ENCODE results near the gene MINK1. TPM values are rescaled to one million over a fixed set of nuclear protein-coding genes. Genes with fewer than 3 reads are reported as not detected.

The MINK1 gene
- polyA plus RNA-seq, 2 of the 4 experiments (the other 2 are of a cell fraction), result 41.3 to 66.9 TPM

DNA sequence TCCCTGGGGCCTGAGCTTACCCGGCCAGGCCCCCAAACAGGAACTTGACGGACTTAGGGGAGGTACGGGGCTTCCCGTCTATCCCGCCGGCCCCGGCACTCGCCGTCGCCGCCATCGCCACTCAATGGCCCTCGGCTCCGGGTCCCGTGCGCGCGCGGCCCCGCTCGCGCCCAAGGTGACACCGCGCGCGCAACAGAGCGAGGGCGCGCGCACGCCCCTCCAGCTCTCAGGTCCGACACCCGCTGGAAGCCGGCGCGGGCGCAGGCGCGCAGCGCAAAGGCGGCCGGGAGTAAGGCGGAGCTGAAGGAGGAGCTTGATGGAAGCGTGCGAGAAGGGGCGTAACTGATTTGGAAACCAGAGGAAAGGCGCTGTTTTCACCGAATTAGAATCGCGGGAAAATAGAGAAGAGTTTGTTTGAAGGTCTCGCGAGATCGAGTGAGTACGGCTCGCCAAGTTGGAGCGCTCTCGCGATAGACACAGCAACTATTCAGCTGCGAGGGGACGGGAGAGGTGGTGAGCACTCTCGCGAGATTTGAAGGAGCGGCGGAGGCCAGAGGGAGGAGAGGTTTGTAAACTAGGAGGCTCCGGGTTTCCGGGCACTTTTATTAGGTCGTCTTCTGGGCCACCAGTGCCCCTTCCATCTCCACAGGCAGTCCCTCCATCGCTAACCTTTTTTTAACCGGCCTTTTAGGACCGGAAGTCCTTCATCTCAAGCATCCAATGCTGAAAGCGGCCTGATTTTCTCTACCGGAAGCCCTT lies 106.8 kb downstream of the MINK1 start, which contains the start of the genes RNF167 and SLC25A11 (continued):
- TF ChIP-seq TP53 (CRISPR knock-in tag; IDR thresholded peaks at IDR 0.05), result no peak
- TF ChIP-seq RAD21 (conservative IDR thresholded peaks at IDR 0.05 in 1 of 2, IDR thresholded peaks at IDR 0.05 in 1 of 2), result 0 out of 5 replicates have a peak, but pooled peaks of 1 of the 2 experiments have one; percentile 5
- TF ChIP-seq CHD2 (IDR thresholded peaks at IDR 0.05; ENCODE audit: low read length, partially characterized antibody), result peak; percentile 100
- TF ChIP-seq ZFP36 (IDR thresholded peaks at IDR 0.05; ENCODE audit: borderline replicate concordance, partially characterized antibody), result no peak
- peak; percentile 76; the same call in 1 of the 2 replicates for TF ChIP-seq TFCP2L1 (CRISPR knock-in tag; IDR thresholded peaks at IDR 0.05)
- peak; percentile 77 for TF ChIP-seq BHLHE40 (IDR thresholded peaks at IDR 0.05; ENCODE audit: low read depth, low read length)
- peak; percentile 68; the same call in 1 of the 2 replicates for TF ChIP-seq MYC (IDR thresholded peaks at IDR 0.05; ENCODE audit: borderline replicate concordance, low read length)
- TF ChIP-seq E2F6 (IDR thresholded peaks at IDR 0.05; ENCODE audit: borderline replicate concordance, low read depth), result peak; percentile 61
- no peak for TF ChIP-seq CHD4 (IDR thresholded peaks at IDR 0.05; ENCODE audit: borderline replicate concordance)
- TF ChIP-seq CEBPB (IDR thresholded peaks at IDR 0.05), result peak in 1 of 2 experiments; percentile 24; a peak in 1 of 4 replicates
- TF ChIP-seq ZNF302 (CRISPR knock-in tag; IDR thresholded peaks at IDR 0.05), result no peak
- 0 out of 2 replicates have a peak, but pooled peaks have one; percentile 30 for TF ChIP-seq MAZ (IDR thresholded peaks at IDR 0.05; ENCODE audit: borderline replicate concordance, low read depth, low read length)
- peak; percentile 87 for TF ChIP-seq PHF8 (IDR thresholded peaks at IDR 0.05; ENCODE audit: borderline replicate concordance, low read depth)
- TF ChIP-seq POLR2A (IDR thresholded peaks at IDR 0.05; ENCODE audit: low read length), result peak; percentile 91

DNA sequence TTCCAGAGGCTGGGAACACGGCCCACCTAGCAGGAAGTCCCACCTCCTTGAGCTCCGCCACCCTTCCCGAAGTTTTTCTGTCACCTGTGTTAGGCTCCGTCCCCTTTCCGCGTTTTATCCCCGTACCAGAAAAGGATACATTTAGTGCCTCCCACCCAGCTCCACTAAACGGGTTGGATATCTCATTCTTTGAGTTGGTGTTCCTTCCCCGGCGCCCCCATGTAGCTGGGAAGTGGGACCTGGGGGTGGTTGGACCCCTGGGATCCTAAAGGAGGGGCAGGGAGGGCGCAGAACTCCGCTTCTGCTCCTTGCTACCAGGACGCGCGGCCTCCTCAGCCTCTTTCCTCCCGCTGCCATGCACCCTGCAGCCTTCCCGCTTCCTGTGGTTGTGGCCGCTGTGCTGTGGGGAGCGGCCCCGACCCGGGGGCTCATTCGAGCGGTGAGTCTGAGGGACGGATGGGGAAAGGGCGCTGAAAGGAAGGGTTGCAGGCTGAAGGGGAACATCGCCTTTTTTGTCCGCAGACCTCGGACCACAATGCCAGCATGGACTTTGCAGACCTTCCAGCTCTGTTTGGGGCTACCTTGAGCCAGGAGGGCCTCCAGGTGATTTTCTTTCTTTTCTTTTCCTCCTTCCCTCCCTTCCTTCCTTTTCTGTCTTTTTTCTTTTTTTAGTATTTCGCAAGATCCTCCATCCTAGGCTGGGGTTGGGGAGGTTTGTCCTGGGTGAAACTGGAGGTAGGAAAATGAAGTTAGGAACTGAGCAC lies 107.6 kb downstream of the MINK1 start:
- Histone ChIP-seq H3K4me1 (peaks cover 56% of the 10 kb centered on the region), H3K9me3 (no peaks in the 10 kb centered on the region), H3K4me3 (peak overlapping the region; percentile 85), H3K27ac (peak overlapping the region; percentile 89 to 93), H3K4me2 (peak overlapping the region; percentile 90)
- DNase-seq (ENCODE audit: low read depth in 1 of 2, low spot score in 1 of 2) (peak in 1 of 2 experiments; percentile 97), ATAC-seq (peak; percentile 69 to 76), FAIRE-seq (peak; percentile 54)
- 2% methylated on average over 29 of the region's 29 CpGs for WGBS (ENCODE audit: missing lambda C conversion rate)
- ChIA-PET CTCF (interaction anchor here (0.8 to 3.5 kb wide), 14 partner anchors 12 to 105 kb away, joined by 3 to 33 read pairs (median 8); partner anchors contain the start of genes CAMTA2, CHRNE and SPAG7), POLR2A (interaction anchor here (0.8 to 3.2 kb wide), 19 partner anchors 9 to 231 kb away, joined by 3 to 83 read pairs (median 7); partner anchors contain the start of genes ARRB2, CAMTA2, CHRNE and ENO3)
- TF ChIP-seq FOXS1 (CRISPR knock-in tag; IDR thresholded peaks at IDR 0.05) (no peak), JUN (IDR thresholded peaks at IDR 0.05) (no peak; a peak in 1 of 5 replicates), EHMT2 (IDR thresholded peaks at IDR 0.05; ENCODE audit: low read depth) (no peak), CHD2 (IDR thresholded peaks at IDR 0.05; ENCODE audit: low read length, partially characterized antibody) (no peak), GATA3 (IDR thresholded peaks at IDR 0.05; ENCODE audit: borderline replicate concordance) (no peak), EP300 (IDR thresholded peaks at IDR 0.05) (no peak), ESRRA (IDR thresholded peaks at IDR 0.05; ENCODE audit: borderline replicate concordance, low read length) (no peak), BHLHE40 (IDR thresholded peaks at IDR 0.05; ENCODE audit: low read depth, low read length) (no peak), HMGXB4 (CRISPR knock-in tag; IDR thresholded peaks at IDR 0.05; ENCODE audit: borderline replicate concordance) (no peak), HOXB5 (CRISPR knock-in tag; IDR thresholded peaks at IDR 0.05) (no peak), HOXA7 (CRISPR knock-in tag; IDR thresholded peaks at IDR 0.05) (0 out of 2 replicates have a peak, but pooled peaks have one; percentile 31), TFCP2L1 (CRISPR knock-in tag; IDR thresholded peaks at IDR 0.05) (peak; percentile 58; the same call in 1 of the 2 replicates), USF2 (IDR thresholded peaks at IDR 0.05) (no peak), SMC3 (IDR thresholded peaks at IDR 0.05) (no peak), ZSCAN20 (CRISPR knock-in tag; IDR thresholded peaks at IDR 0.05) (no peak)
- TF ChIP-seq, protein P1, sequence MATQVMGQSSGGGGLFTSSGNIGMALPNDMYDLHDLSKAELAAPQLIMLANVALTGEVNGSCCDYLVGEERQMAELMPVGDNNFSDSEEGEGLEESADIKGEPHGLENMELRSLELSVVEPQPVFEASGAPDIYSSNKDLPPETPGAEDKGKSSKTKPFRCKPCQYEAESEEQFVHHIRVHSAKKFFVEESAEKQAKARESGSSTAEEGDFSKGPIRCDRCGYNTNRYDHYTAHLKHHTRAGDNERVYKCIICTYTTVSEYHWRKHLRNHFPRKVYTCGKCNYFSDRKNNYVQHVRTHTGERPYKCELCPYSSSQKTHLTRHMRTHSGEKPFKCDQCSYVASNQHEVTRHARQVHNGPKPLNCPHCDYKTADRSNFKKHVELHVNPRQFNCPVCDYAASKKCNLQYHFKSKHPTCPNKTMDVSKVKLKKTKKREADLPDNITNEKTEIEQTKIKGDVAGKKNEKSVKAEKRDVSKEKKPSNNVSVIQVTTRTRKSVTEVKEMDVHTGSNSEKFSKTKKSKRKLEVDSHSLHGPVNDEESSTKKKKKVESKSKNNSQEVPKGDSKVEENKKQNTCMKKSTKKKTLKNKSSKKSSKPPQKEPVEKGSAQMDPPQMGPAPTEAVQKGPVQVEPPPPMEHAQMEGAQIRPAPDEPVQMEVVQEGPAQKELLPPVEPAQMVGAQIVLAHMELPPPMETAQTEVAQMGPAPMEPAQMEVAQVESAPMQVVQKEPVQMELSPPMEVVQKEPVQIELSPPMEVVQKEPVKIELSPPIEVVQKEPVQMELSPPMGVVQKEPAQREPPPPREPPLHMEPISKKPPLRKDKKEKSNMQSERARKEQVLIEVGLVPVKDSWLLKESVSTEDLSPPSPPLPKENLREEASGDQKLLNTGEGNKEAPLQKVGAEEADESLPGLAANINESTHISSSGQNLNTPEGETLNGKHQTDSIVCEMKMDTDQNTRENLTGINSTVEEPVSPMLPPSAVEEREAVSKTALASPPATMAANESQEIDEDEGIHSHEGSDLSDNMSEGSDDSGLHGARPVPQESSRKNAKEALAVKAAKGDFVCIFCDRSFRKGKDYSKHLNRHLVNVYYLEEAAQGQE (IDR thresholded peaks at IDR 0.05), result no peak
- TF ChIP-seq, protein P2, sequence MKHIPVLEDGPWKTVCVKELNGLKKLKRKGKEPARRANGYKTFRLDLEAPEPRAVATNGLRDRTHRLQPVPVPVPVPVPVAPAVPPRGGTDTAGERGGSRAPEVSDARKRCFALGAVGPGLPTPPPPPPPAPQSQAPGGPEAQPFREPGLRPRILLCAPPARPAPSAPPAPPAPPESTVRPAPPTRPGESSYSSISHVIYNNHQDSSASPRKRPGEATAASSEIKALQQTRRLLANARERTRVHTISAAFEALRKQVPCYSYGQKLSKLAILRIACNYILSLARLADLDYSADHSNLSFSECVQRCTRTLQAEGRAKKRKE (CRISPR knock-in tag; IDR thresholded peaks at IDR 0.05; ENCODE audit: low read depth), result no peak

Data from A549 (cell line).